Adrenal gland (tissue), 12 donors: ENCODE data around the gene CHTF18. TPM values are rescaled to one million over a fixed set of nuclear protein-coding genes. Genes with fewer than 3 reads are reported as not detected.

Experiments
- DNase-seq, 7 donors: peaks; one replicate each; pipeline ENCODE4 v3.0.0-alpha.2; 2019 to 2020
- H3K27ac ChIP-seq, 5 donors: fragments of 200-600 bp; sonication (generic) in 4 of 5; 1 replicate in 3 of 5; 2 replicates in 2 of 5; pipeline versions ENCODE4 v1.5.1 to v1.8.0; 2016 to 2020; ENCODE audit warnings: mild to moderate bottlenecking in 1 of 5
- H3K27me3 ChIP-seq: fragments of 200-600 bp; 2 replicates; pipeline ENCODE4 v1.8.0; 2021
- H3K36me3 ChIP-seq, 2 donors: fragments of 200-600 bp; replicated peaks in 1 of 2; 1 replicate in 1 of 2; 2 replicates in 1 of 2; pipeline versions ENCODE4 v1.5.1 to v1.8.0; 2018 to 2022
- H3K4me1 ChIP-seq, 2 donors: fragments of 200-600 bp; replicated peaks in 1 of 2; 1 replicate in 1 of 2; 2 replicates in 1 of 2; pipeline versions ENCODE4 v1.5.1 to v1.8.0; 2018 to 2021
- H3K4me3 ChIP-seq, 4 donors: fragments of 200-600 bp; sonication (generic) in 3 of 4; one replicate each; pipeline ENCODE4 v1.5.1; 2016 to 2018
- H3K9me3 ChIP-seq, 3 donors: fragments of 200-600 bp; sonication (generic) in 1 of 3; replicated peaks in 1 of 3; 1 replicate in 2 of 3; 2 replicates in 1 of 3; pipeline versions ENCODE4 v1.5.1 to v1.8.0; 2016 to 2021
- POLR2A ChIP-seq, 2 donors: fragments of 450-650 bp; IDR thresholded peaks; one replicate each; pipeline ENCODE4 v1.6.1; 2017; ENCODE audit warnings: antibody characterized with exemption in 2 of 2, mild to moderate bottlenecking in 2 of 2, moderate library complexity in 1 of 2
- WGBS, 4 donors: extraction: QIAGEN DNeasy Blood & Tissue Kit in 2 of 4; methylation state at CpG; one replicate each; pipeline versions ENCODE4 v1.1.5 to v1.1.7; 2013 to 2017; 5-methylcytosine and 5-hydroxymethylcytosine counted together
- intact Hi-C, 2 donors: fragments of 100-400 bp; cut with DNase I; formaldehyde crosslinking; loops; one replicate each; pipeline versions ENCODE4 v1.14.1 to v1.15.0; 2022 to 2023
- polyA plus RNA-seq, 3 donors: library from polyadenylated mRNA; stranded (reverse); fragments of 200-250 nt in 2 of 3; fragments of 350-450 nt in 1 of 3; fragmentation: Illumina TruSeq in 1 of 3; extraction: RNeasy Lipid Tissue Mini Kit (QIAGEN cat#74804) in 1 of 3; gene quantifications; one replicate each; pipeline ENCODE4 v1.2.3, GENCODE V29; 2013 to 2014
- total RNA-seq, 9 donors: library from RNA; depleted of rRNA in 4 of 9; stranded (reverse); fragments of >200 nt in 4 of 9; fragments of 120-200 nt in 1 of 9; fragmentation: NEBNext Ultra II Directional in 1 of 9; extraction: Animal tissue kit (Norgen Biotek cat#: 25700) in 1 of 9; gene quantifications; one replicate each; pipeline versions ENCODE4 v1.1.0 to v1.2.4, GENCODE V29; 2013 to 2023
- TF ChIP-seq, protein P1 (sequence below), 6 experiments: fragments of 450-650 bp in 4 of 6; fragments of 200-600 bp in 2 of 6; sonication (generic) in 1 of 6; IDR thresholded peaks; 1 replicate in 5 of 6; 2 replicates in 1 of 6; pipeline versions ENCODE4 v1.5.1 to v1.8.0; 2016 to 2021; ENCODE audit warnings: antibody characterized with exemption in 6 of 6, mild to moderate bottlenecking in 2 of 6, moderate library complexity in 1 of 6
- donor health status: healthy with polysubstance abuse.
- donor health status: Bipolar disorder and iron deficiency.
- donor health status: DM: yes; HTN: yes; CAD: no.
- donor health status: DM: no; HTN: no; CAD: no.
- donor health status: DM: no; HTN: no; CAD: no.
- donor health status: DM: yes; HTN: yes; CAD: no.

Gene CHTF18
- total and polyA plus RNA-seq, 12 donors = 0.29 to 69.8 (median 11.4) TPM

DNA sequence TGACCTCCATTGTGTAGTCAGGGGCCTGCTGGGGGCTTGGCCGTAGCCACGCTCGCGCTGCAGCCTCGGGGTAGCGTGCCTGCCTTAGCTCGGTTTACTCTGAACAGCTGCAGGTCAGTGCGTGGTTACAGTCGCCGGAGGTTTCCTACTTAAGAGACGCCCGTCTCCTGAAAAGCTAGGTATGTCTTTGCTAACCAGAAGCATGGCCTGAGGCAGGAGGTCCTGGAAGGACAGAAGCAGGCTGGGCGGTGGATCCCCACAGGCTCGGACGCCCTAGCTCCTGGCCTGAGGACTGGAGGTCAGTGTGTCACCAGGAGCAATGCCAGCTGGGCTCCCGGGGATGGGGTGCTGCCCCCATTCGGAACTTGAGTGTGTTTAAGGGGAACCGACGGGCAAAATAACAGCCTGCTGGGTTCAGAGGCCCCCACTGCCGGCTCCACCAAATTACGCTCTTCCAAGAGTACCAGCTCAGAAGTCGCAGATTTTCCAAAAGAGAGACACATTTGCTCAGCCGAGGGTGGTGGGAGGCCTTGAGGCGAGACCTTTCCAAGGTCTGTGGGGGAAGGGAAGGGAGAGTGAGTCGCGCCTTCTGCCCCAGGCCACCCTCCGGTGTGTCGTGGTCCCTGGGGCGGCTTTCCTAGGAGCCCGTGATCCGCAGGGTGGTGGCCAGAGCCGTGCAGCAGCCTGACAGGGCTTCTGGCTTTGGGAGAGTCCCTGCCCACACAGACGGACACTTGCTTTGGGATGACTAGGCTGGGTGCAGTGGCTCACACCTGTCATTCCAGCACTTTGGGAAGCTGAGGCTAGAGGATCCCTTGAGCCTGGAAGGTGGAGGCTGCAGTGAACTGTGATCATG, 16.0 kb downstream of the CHTF18 start:
- TF ChIP-seq POLR2A (IDR thresholded peaks at IDR 0.05) = no peak
- TF ChIP-seq, protein P1, sequence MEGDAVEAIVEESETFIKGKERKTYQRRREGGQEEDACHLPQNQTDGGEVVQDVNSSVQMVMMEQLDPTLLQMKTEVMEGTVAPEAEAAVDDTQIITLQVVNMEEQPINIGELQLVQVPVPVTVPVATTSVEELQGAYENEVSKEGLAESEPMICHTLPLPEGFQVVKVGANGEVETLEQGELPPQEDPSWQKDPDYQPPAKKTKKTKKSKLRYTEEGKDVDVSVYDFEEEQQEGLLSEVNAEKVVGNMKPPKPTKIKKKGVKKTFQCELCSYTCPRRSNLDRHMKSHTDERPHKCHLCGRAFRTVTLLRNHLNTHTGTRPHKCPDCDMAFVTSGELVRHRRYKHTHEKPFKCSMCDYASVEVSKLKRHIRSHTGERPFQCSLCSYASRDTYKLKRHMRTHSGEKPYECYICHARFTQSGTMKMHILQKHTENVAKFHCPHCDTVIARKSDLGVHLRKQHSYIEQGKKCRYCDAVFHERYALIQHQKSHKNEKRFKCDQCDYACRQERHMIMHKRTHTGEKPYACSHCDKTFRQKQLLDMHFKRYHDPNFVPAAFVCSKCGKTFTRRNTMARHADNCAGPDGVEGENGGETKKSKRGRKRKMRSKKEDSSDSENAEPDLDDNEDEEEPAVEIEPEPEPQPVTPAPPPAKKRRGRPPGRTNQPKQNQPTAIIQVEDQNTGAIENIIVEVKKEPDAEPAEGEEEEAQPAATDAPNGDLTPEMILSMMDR (IDR thresholded peaks at IDR 0.05) = no peak
- 41 to 53% (median 48%) methylated on average over 24 to 33 of the region's 33 CpGs for WGBS, 4 donors
- no peak for DNase-seq
- Histone ChIP-seq H3K4me3 (no peak overlapping the region), H3K36me3 (no peaks in the 10 kb centered on the region), H3K4me1 (peaks cover 0 to 9% of the 10 kb centered on the region in 2 donors), H3K9me3 (no peaks in the 10 kb centered on the region), H3K27me3 (peaks cover 30% of the 10 kb centered on the region), H3K27ac (no peak overlapping the region)
- intact Hi-C loops = no loop called here

DNA sequence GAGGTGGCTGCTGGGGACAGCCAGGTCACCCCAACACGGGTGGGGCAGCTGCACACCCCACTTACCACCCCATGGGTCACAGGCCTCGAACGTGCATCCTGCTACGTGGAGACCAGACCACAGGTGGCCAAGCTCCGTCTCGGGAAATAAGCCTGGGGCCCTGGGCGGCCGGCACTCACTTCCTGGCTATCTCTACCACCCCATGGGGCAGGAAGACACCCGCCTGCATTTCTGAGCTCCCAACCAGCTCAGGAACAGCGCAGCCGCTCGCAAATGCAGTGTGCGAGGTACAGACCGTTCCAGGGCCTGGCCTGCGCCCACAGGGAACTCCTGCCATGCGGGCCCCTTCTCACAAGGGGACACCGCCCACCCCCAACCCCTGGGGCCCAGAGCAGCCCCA, 17.1 kb downstream of the CHTF18 start:
- DNase-seq = no peak
- Histone ChIP-seq H3K9me3 (no peaks in the 10 kb centered on the region), H3K36me3 (no peaks in the 10 kb centered on the region), H3K27me3 (peaks cover 20% of the 10 kb centered on the region), H3K27ac (no peak overlapping the region), H3K4me3 (no peak overlapping the region), H3K4me1 (peaks cover 0 to 9% of the 10 kb centered on the region in 2 donors)
- TF ChIP-seq, protein P1 (IDR thresholded peaks at IDR 0.05) = no peak
- no peak for TF ChIP-seq POLR2A (IDR thresholded peaks at IDR 0.05)
- intact Hi-C loops = no loop called here
- 83 to 95% (median 84%) methylated on average over 7 to 17 of the region's 17 CpGs for WGBS, 4 donors

GRCh38 chr16:807347-808084, 19.1 kb downstream of the CHTF18 start:
- Histone ChIP-seq H3K4me1 (peaks cover 0 to 9% of the 10 kb centered on the region in 2 donors), H3K27ac (peak overlapping the region in 4 of 5 donors; percentile 79 to 87 (median 85)), H3K4me3 (peak overlapping the region in 3 of 4 donors; percentile 33 to 82 (median 79)), H3K9me3 (no peaks in the 10 kb centered on the region), H3K27me3 (peaks cover 2% of the 10 kb centered on the region), H3K36me3 (no peaks in the 10 kb centered on the region)
- intact Hi-C loops = no loop called here
- peak; percentile 92 to 96 (median 94) for DNase-seq
- TF ChIP-seq, protein P1 (IDR thresholded peaks at IDR 0.05) = no peak
- TF ChIP-seq POLR2A (IDR thresholded peaks at IDR 0.05) = peak; percentile 36 to 76
- 4 to 30% (median 22%) methylated on average over 14 to 80 of the region's 80 CpGs for WGBS, 4 donors

DNA sequence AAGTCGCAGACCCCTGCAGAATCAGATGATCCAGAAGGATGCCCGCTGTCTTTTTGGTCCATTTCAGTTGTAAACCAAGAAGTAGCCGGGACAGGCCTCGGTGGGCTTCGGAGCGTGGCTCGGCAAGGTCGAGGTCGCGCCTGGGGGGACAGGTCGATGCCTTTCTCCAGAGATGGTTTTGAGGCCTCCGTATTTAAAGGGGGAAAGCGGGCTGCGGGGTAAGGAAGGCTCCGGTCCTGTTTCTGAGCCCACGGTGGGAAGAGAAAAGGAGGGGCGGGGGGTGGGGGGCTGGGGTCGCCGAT, 19.6 kb downstream of the CHTF18 start:
- no peak for DNase-seq
- no peak for TF ChIP-seq POLR2A (IDR thresholded peaks at IDR 0.05)
- TF ChIP-seq, protein P1 (IDR thresholded peaks at IDR 0.05) = no peak
- H3K36me3 ChIP-seq = no peaks in the 10 kb centered on the region
- no peaks in the 10 kb centered on the region for H3K9me3 ChIP-seq
- 16 to 29% (median 23%) methylated on average over 8 to 19 of the region's 19 CpGs for WGBS, 4 donors
- intact Hi-C loops = no loop called here
- H3K27ac ChIP-seq = no peak overlapping the region
- H3K27me3 ChIP-seq = peaks cover 2% of the 10 kb centered on the region
- peaks cover 0 to 9% of the 10 kb centered on the region in 2 donors for H3K4me1 ChIP-seq
- peak overlapping the region in 2 of 4 donors; percentile 79 to 82 for H3K4me3 ChIP-seq
